ENCODE results near the gene GFI1B. TPM values are rescaled to one million over a fixed set of nuclear protein-coding genes. Genes with fewer than 3 reads are reported as not detected.

The GFI1B gene
- total RNA-seq, 1 donor from 2014 or later, result not detected

GRCh38 chr9:132998831-132999635, 20.5 kb downstream of the GFI1B start:
- DNase-seq (ENCODE audit: low spot score), result no peak
- Mint-ChIP-seq H3K27ac (no peak overlapping the region), H3K4me3 (no peak overlapping the region), H3K27me3 (ENCODE audit: insufficient read depth) (peaks cover 21% of the 10 kb centered on the region), H3K9me3 (no peaks in the 10 kb centered on the region), H3K4me1 (ENCODE audit: low read depth) (no peaks in the 10 kb centered on the region), H3K36me3 (ENCODE audit: low read depth) (no peaks in the 10 kb centered on the region)
- intact Hi-C loops (cut with micrococcal nuclease), result no loop called here

GRCh38 chr9:133002147-133003070, 23.9 kb downstream of the GFI1B start:
- H3K4me1 Mint-ChIP-seq (ENCODE audit: low read depth), result no peaks in the 10 kb centered on the region
- no peaks in the 10 kb centered on the region for H3K9me3 Mint-ChIP-seq
- H3K27ac Mint-ChIP-seq, result no peak overlapping the region
- no peak for DNase-seq (ENCODE audit: low spot score)
- H3K36me3 Mint-ChIP-seq (ENCODE audit: low read depth), result no peaks in the 10 kb centered on the region
- intact Hi-C loops (cut with micrococcal nuclease), result no loop called here
- no peak overlapping the region for H3K4me3 Mint-ChIP-seq
- peaks cover 25% of the 10 kb centered on the region for H3K27me3 Mint-ChIP-seq (ENCODE audit: insufficient read depth)

GRCh38 chr9:133003071-133003461, 24.6 kb downstream of the GFI1B start:
- intact Hi-C loops (cut with micrococcal nuclease), result no loop called here
- H3K4me3 Mint-ChIP-seq, result no peak overlapping the region
- no peak for DNase-seq (ENCODE audit: low spot score)
- H3K27me3 Mint-ChIP-seq (ENCODE audit: insufficient read depth), result peaks cover 25% of the 10 kb centered on the region
- H3K9me3 Mint-ChIP-seq, result no peaks in the 10 kb centered on the region
- no peak overlapping the region for H3K27ac Mint-ChIP-seq
- no peaks in the 10 kb centered on the region for H3K36me3 Mint-ChIP-seq (ENCODE audit: low read depth)
- H3K4me1 Mint-ChIP-seq (ENCODE audit: low read depth), result no peaks in the 10 kb centered on the region

DNA sequence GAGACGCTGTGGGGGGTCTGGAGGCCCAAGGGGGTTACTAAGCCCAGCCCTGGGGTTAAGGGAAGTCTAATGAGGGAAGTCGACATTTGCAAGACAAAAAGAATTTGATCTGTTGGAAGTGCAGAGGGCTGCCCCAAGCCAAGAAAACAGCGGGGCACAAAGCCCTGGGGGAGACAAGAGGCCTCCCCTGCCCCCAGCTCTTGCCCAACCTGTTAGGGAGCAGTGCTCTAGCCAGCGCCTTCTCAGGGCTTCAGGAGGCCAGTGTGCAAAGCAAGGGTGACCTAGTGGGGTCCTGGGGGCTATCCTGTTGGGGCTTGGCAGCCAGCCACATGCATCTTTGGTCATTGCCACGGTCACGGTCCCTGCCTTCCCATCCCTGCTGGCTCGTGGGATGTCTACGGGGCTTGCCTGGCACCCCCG, 25.2 kb downstream of the GFI1B start:
- no peak for DNase-seq (ENCODE audit: low spot score)
- Mint-ChIP-seq H3K4me1 (ENCODE audit: low read depth) (no peaks in the 10 kb centered on the region), H3K9me3 (no peaks in the 10 kb centered on the region), H3K27ac (no peak overlapping the region), H3K4me3 (no peak overlapping the region), H3K27me3 (ENCODE audit: insufficient read depth) (peaks cover 26% of the 10 kb centered on the region), H3K36me3 (ENCODE audit: low read depth) (no peaks in the 10 kb centered on the region)
- intact Hi-C loops (cut with micrococcal nuclease), result no loop called here

DNA sequence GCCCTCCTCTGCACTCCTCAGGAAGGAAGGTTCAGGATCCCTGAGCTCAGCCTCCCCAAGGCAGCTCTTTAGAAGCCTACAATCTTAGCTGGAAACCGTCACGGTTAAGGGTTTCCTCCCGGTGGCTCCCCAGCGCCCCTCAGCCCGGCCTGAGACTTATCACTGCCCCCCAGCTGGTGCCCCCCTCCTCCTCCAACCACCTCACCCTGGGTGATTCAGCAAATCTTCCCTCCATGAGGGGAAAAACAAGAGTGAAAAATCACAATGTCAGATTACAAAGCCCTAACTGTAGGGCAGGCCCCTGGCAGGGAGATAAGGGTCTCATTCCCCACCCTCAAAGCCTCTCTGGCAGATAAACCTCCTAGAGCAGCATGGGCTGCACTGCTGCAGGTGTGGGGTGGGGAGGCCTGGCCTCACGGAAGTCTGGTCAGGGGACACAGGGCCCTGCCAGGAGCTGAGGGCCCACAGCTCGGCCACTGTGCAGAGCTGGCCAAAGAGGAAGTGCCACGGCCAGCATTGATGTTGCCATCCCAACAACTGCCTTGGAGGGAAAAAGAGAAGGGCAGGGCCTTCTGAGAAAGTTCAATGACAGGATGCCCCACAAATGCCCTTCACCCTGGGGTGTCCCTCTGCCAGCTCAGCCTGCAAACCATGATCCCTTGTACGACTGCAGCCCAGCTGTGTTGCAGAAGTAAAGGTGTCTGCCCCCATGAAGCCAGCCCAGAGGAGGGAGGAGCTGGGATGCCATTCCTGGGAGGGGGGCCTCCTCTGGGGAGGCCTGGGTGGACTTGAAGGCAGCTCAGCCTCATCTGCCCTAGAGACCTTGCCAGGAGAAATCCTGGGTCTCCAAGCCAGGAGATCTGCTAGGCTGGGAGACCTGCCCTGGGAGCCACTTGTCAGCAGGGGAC, 25.9 kb downstream of the GFI1B start:
- intact Hi-C loops (cut with micrococcal nuclease), result no loop called here

GRCh38 chr9:133004999-133005760, 26.7 kb downstream of the GFI1B start:
- H3K27ac Mint-ChIP-seq, result no peak overlapping the region
- H3K9me3 Mint-ChIP-seq, result no peaks in the 10 kb centered on the region
- peaks cover 29% of the 10 kb centered on the region for H3K27me3 Mint-ChIP-seq (ENCODE audit: insufficient read depth)
- intact Hi-C loops (cut with micrococcal nuclease), result no loop called here
- no peaks in the 10 kb centered on the region for H3K36me3 Mint-ChIP-seq (ENCODE audit: low read depth)
- no peaks in the 10 kb centered on the region for H3K4me1 Mint-ChIP-seq (ENCODE audit: low read depth)
- no peak for DNase-seq (ENCODE audit: low spot score)
- no peak overlapping the region for H3K4me3 Mint-ChIP-seq

More for the DNA sequence above, 25.9 kb downstream of the GFI1B start:
- Mint-ChIP-seq H3K27me3 (ENCODE audit: insufficient read depth) (peaks cover 28% of the 10 kb centered on the region), H3K36me3 (ENCODE audit: low read depth) (no peaks in the 10 kb centered on the region), H3K4me3 (no peak overlapping the region), H3K27ac (no peak overlapping the region), H3K4me1 (ENCODE audit: low read depth) (no peaks in the 10 kb centered on the region), H3K9me3 (no peaks in the 10 kb centered on the region)
- no peak for DNase-seq (ENCODE audit: low spot score)

DNA sequence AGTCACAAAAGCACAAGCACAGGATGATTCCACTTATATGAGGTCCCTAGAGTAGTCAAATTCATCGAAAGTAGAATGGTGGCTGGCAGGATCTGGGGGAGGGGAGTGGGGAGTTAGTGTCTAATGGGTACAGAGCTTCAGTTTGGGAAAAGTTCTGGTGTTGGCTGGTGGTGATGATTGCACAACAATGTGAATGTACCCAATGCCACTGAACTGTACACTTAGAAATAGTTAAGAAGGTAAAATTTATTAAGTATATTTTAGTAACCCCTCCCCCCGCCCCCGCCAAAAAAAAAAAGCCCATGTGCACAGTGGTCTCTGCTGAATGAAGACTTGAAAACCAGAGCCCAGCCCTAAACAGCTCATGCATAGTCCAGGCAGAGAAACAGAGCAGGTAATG, 27.5 kb downstream of the GFI1B start:
- Mint-ChIP-seq H3K36me3 (ENCODE audit: low read depth) (no peaks in the 10 kb centered on the region), H3K4me3 (no peak overlapping the region), H3K27me3 (ENCODE audit: insufficient read depth) (peaks cover 28% of the 10 kb centered on the region), H3K4me1 (ENCODE audit: low read depth) (no peaks in the 10 kb centered on the region), H3K9me3 (no peaks in the 10 kb centered on the region), H3K27ac (no peak overlapping the region)
- intact Hi-C loops (cut with micrococcal nuclease), result no loop called here
- DNase-seq (ENCODE audit: low spot score), result no peak

DNA sequence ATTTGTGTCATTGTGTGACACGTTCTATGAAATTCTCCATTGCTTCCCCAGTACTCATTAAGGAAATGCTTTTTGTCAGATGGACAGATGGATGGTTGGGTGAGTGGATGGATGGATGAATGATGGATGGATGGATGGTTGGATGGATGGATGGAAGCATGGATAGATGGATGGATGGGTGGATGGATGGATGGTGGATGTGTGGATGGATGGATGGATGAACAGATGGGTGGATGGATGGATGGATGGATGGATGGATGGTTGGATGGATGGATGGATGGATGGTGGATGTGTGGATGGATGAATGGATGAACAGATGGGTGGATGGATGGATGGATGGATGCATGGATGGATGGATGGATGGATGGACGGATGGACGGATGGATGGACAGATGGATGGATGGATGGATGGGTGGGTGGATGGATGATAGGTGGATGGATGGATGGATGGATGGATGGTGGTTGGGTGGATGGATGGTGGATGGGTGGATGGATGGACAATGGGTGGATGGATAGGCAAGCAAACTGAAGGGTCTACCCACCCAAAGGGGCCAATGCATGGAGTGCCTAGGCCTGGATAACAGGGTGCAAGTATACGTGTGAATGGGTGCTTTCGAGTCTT, 28.3 kb downstream of the GFI1B start:
- Mint-ChIP-seq H3K27me3 (ENCODE audit: insufficient read depth) (peaks cover 28% of the 10 kb centered on the region), H3K27ac (no peak overlapping the region), H3K4me1 (ENCODE audit: low read depth) (no peaks in the 10 kb centered on the region), H3K36me3 (ENCODE audit: low read depth) (no peaks in the 10 kb centered on the region), H3K9me3 (no peaks in the 10 kb centered on the region), H3K4me3 (no peak overlapping the region)
- DNase-seq (ENCODE audit: low spot score), result no peak
- intact Hi-C loops (cut with micrococcal nuclease), result no loop called here

GRCh38 chr9:133008406-133008805, 29.9 kb downstream of the GFI1B start:
- Mint-ChIP-seq H3K27me3 (ENCODE audit: insufficient read depth) (peaks cover 18% of the 10 kb centered on the region), H3K4me3 (no peak overlapping the region), H3K9me3 (no peaks in the 10 kb centered on the region), H3K4me1 (ENCODE audit: low read depth) (no peaks in the 10 kb centered on the region), H3K36me3 (ENCODE audit: low read depth) (no peaks in the 10 kb centered on the region), H3K27ac (no peak overlapping the region)
- DNase-seq (ENCODE audit: low spot score), result no peak
- intact Hi-C loops (cut with micrococcal nuclease), result no loop called here

- Mint-ChIP-seq H3K27me3 (ENCODE audit: insufficient read depth) (peaks cover 14% of the 10 kb centered on the region), H3K9me3 (no peaks in the 10 kb centered on the region), H3K36me3 (ENCODE audit: low read depth) (no peaks in the 10 kb centered on the region), H3K4me3 (no peak overlapping the region), H3K27ac (no peak overlapping the region), H3K4me1 (ENCODE audit: low read depth) (no peaks in the 10 kb centered on the region)
- no peak for DNase-seq (ENCODE audit: low spot score)
- intact Hi-C loops (cut with micrococcal nuclease), result no loop called here
Measured at GRCh38 chr9:133008824-133009223, 30.3 kb downstream of the GFI1B start.

- H3K36me3 Mint-ChIP-seq (ENCODE audit: low read depth), result no peaks in the 10 kb centered on the region
- H3K4me3 Mint-ChIP-seq, result no peak overlapping the region
- intact Hi-C loops (cut with micrococcal nuclease), result no loop called here
- H3K27ac Mint-ChIP-seq, result no peak overlapping the region
- peaks cover 6% of the 10 kb centered on the region for H3K27me3 Mint-ChIP-seq (ENCODE audit: insufficient read depth)
- DNase-seq (ENCODE audit: low spot score), result no peak
- no peaks in the 10 kb centered on the region for H3K9me3 Mint-ChIP-seq
- no peaks in the 10 kb centered on the region for H3K4me1 Mint-ChIP-seq (ENCODE audit: low read depth)
Measured at GRCh38 chr9:133009906-133010582, 31.6 kb downstream of the GFI1B start.

All from activated T-helper 1 cell treated with anti-CD3 and anti-CD28 coated beads, Interleukin-12 subunit alpha, Interleukin-12 subunit beta, Interleukin-2, Interleukin-4 antibody, amounts not matched to agents 30 ng/mL and 10 ng/mL and 1 ng/mL, durations not matched to agents 14 hours and 24 hours and 36 hours (primary cell).